Activated CD4-positive, alpha-beta T cell treated with anti-CD3 and anti-CD28 coated beads for 36 hours (primary cell): ENCODE results near the gene NCOA1. TPM values are rescaled to one million over a fixed set of nuclear protein-coding genes. Genes with fewer than 3 reads are reported as not detected.

ENCODE experiments used
- ATAC-seq: fragments of 200-7000 bp; cut with Tn5 transposase; one replicate; pipeline ENCODE4 v1.10.0; 2021; ENCODE audit warnings: mild to moderate bottlenecking, moderate library complexity
- CTCF ChIA-PET: fragments of 350-600 bp; sonication (Branson Sonifier 250); formaldehyde crosslinking; loops from one replicate; lab custom pipeline; 2021; ENCODE audit warnings: antibody characterized with exemption; lab: Charles Lee
- POLR2A ChIA-PET: fragments of 350-600 bp; sonication (Branson Sonifier 250); formaldehyde crosslinking; loops from one replicate; lab custom pipeline; 2021; ENCODE audit warnings: antibody characterized with exemption, inconsistent platforms; lab: Charles Lee
- DNase-seq: peaks from one replicate; pipeline ENCODE4 v3.0.0-alpha.2; 2020
- H3K27ac Mint-ChIP-seq: one replicate; pipeline ENCODE4 v1.8.0; 2021; ENCODE audit warnings: mixed read lengths
- H3K27me3 Mint-ChIP-seq: one replicate; pipeline ENCODE4 v1.8.0; 2021; ENCODE audit warnings: mixed read lengths
- H3K36me3 Mint-ChIP-seq: one replicate; pipeline ENCODE4 v1.8.0; 2021; ENCODE audit warnings: low read depth, mixed read lengths
- H3K4me1 Mint-ChIP-seq: one replicate; pipeline ENCODE4 v1.8.0; 2021; ENCODE audit warnings: mixed read lengths
- H3K4me3 Mint-ChIP-seq: one replicate; pipeline ENCODE4 v1.8.0; 2021; ENCODE audit warnings: mild to moderate bottlenecking, moderate library complexity, mixed read lengths
- H3K9me3 Mint-ChIP-seq: one replicate; pipeline ENCODE4 v1.8.0; 2021; ENCODE audit warnings: low read depth, mixed read lengths
- intact Hi-C, 2 experiments: fragments of 100-400 bp; cut with DNase I in 1 of 2; cut with micrococcal nuclease in 1 of 2; formaldehyde crosslinking; loops; one replicate each; pipeline versions ENCODE4 v1.14.2 to v1.15.1; 2022 to 2024; cut with DNase I, micrococcal nuclease
- total RNA-seq, 2 experiments: library from RNA; stranded (reverse); gene quantifications; one replicate each; pipeline ENCODE4 v1.2.3, GENCODE V29; 2021

The NCOA1 gene
- total RNA-seq, 2 experiments from 2014 or later, result 20.6 to 29.3 TPM

DNA sequence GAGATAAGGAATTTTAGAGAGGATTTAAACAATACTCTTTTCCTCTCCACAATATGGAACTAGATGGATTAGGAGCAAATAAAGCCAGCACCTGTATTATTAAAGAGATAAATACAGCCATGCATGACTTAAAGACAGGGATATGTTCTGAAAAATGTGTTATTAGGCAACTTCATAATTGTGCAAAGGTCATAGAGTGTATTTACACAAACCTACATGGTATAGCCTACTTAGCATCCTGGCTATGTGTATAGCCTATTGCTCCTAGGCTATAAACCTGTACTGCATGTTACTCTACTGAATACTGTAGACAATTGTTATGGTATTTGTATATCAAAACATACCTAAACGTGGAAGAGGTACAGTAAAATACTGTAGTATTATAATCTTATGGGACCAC lies 249.1 kb downstream of the NCOA1 start:
- Mint-ChIP-seq H3K27ac (no peak overlapping the region), H3K36me3 (peaks cover 14% of the 10 kb centered on the region), H3K9me3 (no peaks in the 10 kb centered on the region), H3K27me3 (no peaks in the 10 kb centered on the region), H3K4me1 (peaks cover 15% of the 10 kb centered on the region), H3K4me3 (no peak overlapping the region)
- ChIA-PET POLR2A (no interaction called here), CTCF (interaction anchor here (1.0 to 1.2 kb wide), 2 partner anchors 12 to 330 kb away, joined by 3 to 4 read pairs; no protein-coding TSS in a partner anchor)
- ATAC-seq (no peak), DNase-seq (no peak)
- intact Hi-C loops, result no loop called here

DNA sequence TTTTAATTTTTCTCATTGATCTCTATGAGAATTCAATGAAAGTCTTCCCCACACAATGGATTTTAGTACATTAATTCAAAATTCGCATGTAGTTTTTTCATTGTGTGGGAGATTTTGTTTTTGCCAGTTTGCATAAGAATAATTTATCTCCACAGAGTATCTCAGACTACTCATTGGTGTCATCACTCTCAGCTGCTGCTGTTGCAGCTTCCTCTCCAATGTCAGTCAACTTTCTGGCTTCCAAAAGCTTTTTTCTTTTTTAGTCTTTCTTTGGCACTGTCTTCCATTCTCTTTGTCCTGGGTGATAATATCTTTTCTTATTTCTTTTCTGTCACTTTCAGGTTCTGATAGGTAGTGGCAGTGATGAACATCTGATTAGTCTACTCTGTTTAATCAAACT lies 251.7 kb downstream of the NCOA1 start:
- ATAC-seq (no peak), DNase-seq (no peak)
- CTCF ChIA-PET, result no interaction called here
- peaks cover 15% of the 10 kb centered on the region for H3K4me1 Mint-ChIP-seq
- H3K36me3 Mint-ChIP-seq, result peaks cover 14% of the 10 kb centered on the region
- no peak overlapping the region for H3K27ac Mint-ChIP-seq
- POLR2A ChIA-PET, result interaction anchor here (0.6 kb wide), 1 partner anchor 10 kb away, joined by 3 read pairs; no protein-coding TSS in a partner anchor
- H3K4me3 Mint-ChIP-seq, result no peak overlapping the region
- intact Hi-C loops, result no loop called here
- H3K27me3 Mint-ChIP-seq, result no peaks in the 10 kb centered on the region
- H3K9me3 Mint-ChIP-seq, result no peaks in the 10 kb centered on the region

DNA sequence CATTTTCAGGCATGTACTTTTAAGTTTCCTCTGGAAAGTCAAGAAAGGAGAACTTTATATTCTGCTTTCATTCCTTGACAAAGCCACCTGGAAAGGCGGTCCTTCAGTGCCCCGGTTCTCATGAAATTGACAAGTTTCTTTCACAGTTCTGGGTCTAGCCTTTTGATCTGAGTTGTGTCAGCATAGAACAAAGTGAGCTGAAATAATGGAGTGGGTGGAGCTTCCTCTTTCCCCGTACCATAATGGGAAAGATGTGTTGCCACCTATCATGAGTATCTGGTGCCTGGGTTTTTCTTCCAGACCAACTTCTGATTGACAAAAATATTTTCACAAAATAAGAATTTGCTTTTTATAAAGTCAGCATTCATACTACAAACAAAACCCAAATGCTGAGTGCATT lies 252.9 kb downstream of the NCOA1 start:
- no peak for DNase-seq
- ChIA-PET POLR2A (no interaction called here), CTCF (interaction anchor here (0.7 to 0.8 kb wide), 2 partner anchors 322 to 334 kb away, joined by 3 read pairs; no protein-coding TSS in a partner anchor)
- no peak overlapping the region for H3K27ac Mint-ChIP-seq
- H3K36me3 Mint-ChIP-seq, result peaks cover 14% of the 10 kb centered on the region
- intact Hi-C loops, result no loop called here
- H3K4me3 Mint-ChIP-seq, result no peak overlapping the region
- no peaks in the 10 kb centered on the region for H3K9me3 Mint-ChIP-seq
- no peaks in the 10 kb centered on the region for H3K27me3 Mint-ChIP-seq
- no peak for ATAC-seq
- peaks cover 15% of the 10 kb centered on the region for H3K4me1 Mint-ChIP-seq

- DNase-seq (no peak), ATAC-seq (no peak)
- H3K4me1 Mint-ChIP-seq, result peaks cover 15% of the 10 kb centered on the region
- no peaks in the 10 kb centered on the region for H3K27me3 Mint-ChIP-seq
- no peak overlapping the region for H3K4me3 Mint-ChIP-seq
- H3K27ac Mint-ChIP-seq, result no peak overlapping the region
- CTCF ChIA-PET, result interaction anchor here (0.8 kb wide), 1 partner anchor 322 kb away, joined by 3 read pairs; no protein-coding TSS in a partner anchor
- peaks cover 14% of the 10 kb centered on the region for H3K36me3 Mint-ChIP-seq
- H3K9me3 Mint-ChIP-seq, result no peaks in the 10 kb centered on the region
- intact Hi-C loops, result no loop called here
- POLR2A ChIA-PET, result no interaction called here
These were observed 253.3 kb downstream of the NCOA1 start for GRCh38 chr2:24744356-24744755.

DNA sequence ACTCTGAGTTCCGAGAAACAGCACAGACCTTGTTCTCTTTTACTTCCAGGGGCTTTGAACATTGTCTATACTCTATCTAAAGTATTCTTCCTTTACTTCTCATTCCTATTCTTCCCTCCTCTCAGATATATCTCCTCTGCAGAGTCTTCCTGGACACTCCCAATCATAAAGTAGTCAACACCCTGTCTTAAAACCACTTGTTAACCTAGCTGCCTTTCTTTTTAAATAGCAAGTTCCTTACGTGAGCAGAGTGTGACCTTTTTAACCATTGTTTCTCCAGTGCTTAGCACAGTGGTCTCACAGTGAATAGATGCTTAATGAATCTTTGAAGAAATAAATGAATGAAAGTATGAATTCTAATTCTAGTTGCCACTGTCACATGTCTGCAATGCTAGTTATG lies 254.8 kb downstream of the NCOA1 start:
- CTCF ChIA-PET, result no interaction called here
- POLR2A ChIA-PET, result interaction anchor here (0.6 kb wide), 1 partner anchor 483 kb away, joined by 3 read pairs; no protein-coding TSS in a partner anchor
- ATAC-seq (no peak), DNase-seq (no peak)
- H3K27ac Mint-ChIP-seq, result no peak overlapping the region
- intact Hi-C loops, result no loop called here
- H3K4me3 Mint-ChIP-seq, result no peak overlapping the region
- H3K27me3 Mint-ChIP-seq, result no peaks in the 10 kb centered on the region
- H3K36me3 Mint-ChIP-seq, result peaks cover 14% of the 10 kb centered on the region
- H3K9me3 Mint-ChIP-seq, result no peaks in the 10 kb centered on the region
- peaks cover 15% of the 10 kb centered on the region for H3K4me1 Mint-ChIP-seq

DNA sequence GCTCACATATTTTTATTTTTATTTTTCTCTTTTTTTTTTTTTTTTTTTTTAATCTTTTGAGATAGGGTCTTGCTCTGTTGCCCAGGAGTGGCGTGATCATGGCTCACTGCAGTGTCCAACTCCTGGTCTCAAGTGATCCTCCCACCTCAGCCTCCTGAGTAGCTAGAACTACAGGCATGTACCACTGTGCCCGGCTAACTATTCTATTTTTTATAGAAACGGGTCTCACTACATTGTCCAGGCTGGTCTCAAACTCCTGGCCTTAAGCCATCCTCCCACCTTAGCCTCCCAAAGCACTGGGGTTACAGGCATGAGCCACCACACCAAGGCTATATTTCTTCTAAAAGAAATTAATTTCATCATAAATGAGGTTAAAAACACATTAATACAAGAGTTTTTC lies 256.2 kb downstream of the NCOA1 start:
- peaks cover 7% of the 10 kb centered on the region for H3K36me3 Mint-ChIP-seq
- H3K9me3 Mint-ChIP-seq, result no peaks in the 10 kb centered on the region
- peaks cover 15% of the 10 kb centered on the region for H3K4me1 Mint-ChIP-seq
- H3K27me3 Mint-ChIP-seq, result no peaks in the 10 kb centered on the region
- ChIA-PET POLR2A (no interaction called here), CTCF (interaction anchor here (0.7 kb wide), 1 partner anchor 18 kb away, joined by 3 read pairs; no protein-coding TSS in a partner anchor)
- DNase-seq (no peak), ATAC-seq (no peak)
- H3K27ac Mint-ChIP-seq, result no peak overlapping the region
- intact Hi-C loops, result no loop called here
- H3K4me3 Mint-ChIP-seq, result no peak overlapping the region

GRCh38 chr2:24749069-24749691 lies 258.1 kb downstream of the NCOA1 start:
- intact Hi-C loops, result no loop called here
- Mint-ChIP-seq H3K27ac (no peak overlapping the region), H3K4me1 (peaks cover under 1% of the 10 kb centered on the region), H3K27me3 (no peaks in the 10 kb centered on the region), H3K9me3 (no peaks in the 10 kb centered on the region), H3K4me3 (no peak overlapping the region), H3K36me3 (no peaks in the 10 kb centered on the region)
- CTCF ChIA-PET, result interaction anchor here (0.7 kb wide), 1 partner anchor 317 kb away, joined by 3 read pairs; no protein-coding TSS in a partner anchor
- ATAC-seq (no peak), DNase-seq (no peak)
- POLR2A ChIA-PET, result no interaction called here

DNA sequence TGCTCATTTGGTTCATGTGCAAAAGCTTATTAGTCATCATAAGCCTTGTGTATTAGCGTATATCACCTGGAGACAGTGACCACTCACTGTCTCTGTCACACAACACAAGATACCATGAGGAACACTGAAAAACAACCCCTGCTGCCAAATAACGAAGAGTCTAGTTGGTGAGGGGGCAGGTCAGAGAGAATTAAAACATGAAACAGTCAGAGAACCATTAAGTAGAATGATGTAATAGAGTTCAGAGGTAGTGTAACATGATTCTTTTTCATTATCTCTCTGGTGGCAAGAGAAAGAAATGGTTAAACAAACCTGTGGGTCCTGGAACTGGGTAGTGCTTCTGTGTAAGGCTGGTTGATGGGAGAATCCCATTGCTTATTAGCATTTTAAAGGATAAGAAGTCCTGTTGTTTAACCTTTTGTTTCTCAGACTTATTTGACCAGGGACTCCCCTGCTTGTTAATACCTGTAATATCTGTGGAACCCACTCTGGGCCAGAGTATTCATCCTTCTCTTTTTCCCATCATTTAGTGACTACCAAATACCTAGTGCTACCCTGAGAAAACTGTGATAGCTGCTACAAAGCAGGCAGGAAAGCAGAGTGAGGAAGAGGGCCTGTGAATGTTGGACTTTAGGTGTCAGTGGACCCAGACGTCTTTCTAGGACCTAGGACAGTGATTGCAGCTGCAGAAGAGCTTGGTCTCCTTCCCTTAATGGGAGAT lies 264.1 kb downstream of the NCOA1 start:
- no peaks in the 10 kb centered on the region for H3K9me3 Mint-ChIP-seq
- ChIA-PET CTCF (interaction anchor here (0.8 kb wide), 1 partner anchor 272 kb away, joined by 3 read pairs; no protein-coding TSS in a partner anchor), POLR2A (no interaction called here)
- no peaks in the 10 kb centered on the region for H3K27me3 Mint-ChIP-seq
- no peak overlapping the region for H3K4me3 Mint-ChIP-seq
- intact Hi-C loops, result no loop called here
- ATAC-seq (peak; percentile 66), DNase-seq (no peak)
- peaks cover 6% of the 10 kb centered on the region for H3K36me3 Mint-ChIP-seq
- no peak overlapping the region for H3K27ac Mint-ChIP-seq
- no peaks in the 10 kb centered on the region for H3K4me1 Mint-ChIP-seq

GRCh38 chr2:24756789-24757188 lies 265.7 kb downstream of the NCOA1 start:
- no peak overlapping the region for H3K4me3 Mint-ChIP-seq
- no peak overlapping the region for H3K27ac Mint-ChIP-seq
- H3K27me3 Mint-ChIP-seq, result no peaks in the 10 kb centered on the region
- ChIA-PET CTCF (interaction anchor here (1.7 kb wide), 1 partner anchor 9 kb away, joined by 6 read pairs; no protein-coding TSS in a partner anchor), POLR2A (no interaction called here)
- no peak for DNase-seq
- intact Hi-C loops, result no loop called here
- no peaks in the 10 kb centered on the region for H3K4me1 Mint-ChIP-seq
- H3K9me3 Mint-ChIP-seq, result no peaks in the 10 kb centered on the region
- no peak for ATAC-seq
- H3K36me3 Mint-ChIP-seq, result peaks cover 6% of the 10 kb centered on the region

GRCh38 chr2:24761866-24762265 lies 270.8 kb downstream of the NCOA1 start:
- intact Hi-C loops, result no loop called here
- H3K27me3 Mint-ChIP-seq, result no peaks in the 10 kb centered on the region
- POLR2A ChIA-PET, result interaction anchor here (0.6 kb wide), 1 partner anchor 59 kb away, joined by 3 read pairs; no protein-coding TSS in a partner anchor
- H3K4me3 Mint-ChIP-seq, result no peak overlapping the region
- H3K4me1 Mint-ChIP-seq, result peaks cover 7% of the 10 kb centered on the region
- DNase-seq (no peak), ATAC-seq (no peak)
- H3K27ac Mint-ChIP-seq, result no peak overlapping the region
- CTCF ChIA-PET, result interaction anchor here (0.7 to 1.0 kb wide), 3 partner anchors 340 to 787 kb away, joined by 3 read pairs; no protein-coding TSS in a partner anchor
- peaks cover 15% of the 10 kb centered on the region for H3K36me3 Mint-ChIP-seq
- no peaks in the 10 kb centered on the region for H3K9me3 Mint-ChIP-seq

GRCh38 chr2:24762518-24762917 lies 271.5 kb downstream of the NCOA1 start:
- CTCF ChIA-PET, result interaction anchor here (0.9 to 1.0 kb wide), 2 partner anchors 340 to 354 kb away, joined by 3 read pairs; no protein-coding TSS in a partner anchor

More at GRCh38 chr2:24762518-24762917, 271.5 kb downstream of the NCOA1 start:
- ATAC-seq (no peak), DNase-seq (no peak)
- H3K27me3 Mint-ChIP-seq, result no peaks in the 10 kb centered on the region
- no peak overlapping the region for H3K4me3 Mint-ChIP-seq
- H3K9me3 Mint-ChIP-seq, result no peaks in the 10 kb centered on the region
- H3K36me3 Mint-ChIP-seq, result peaks cover 17% of the 10 kb centered on the region
- H3K4me1 Mint-ChIP-seq, result peaks cover 7% of the 10 kb centered on the region
- POLR2A ChIA-PET, result interaction anchor here (0.6 kb wide), 1 partner anchor 60 kb away, joined by 3 read pairs; no protein-coding TSS in a partner anchor
- intact Hi-C loops, result no loop called here
- no peak overlapping the region for H3K27ac Mint-ChIP-seq
